HCT116 (cell line): ENCODE measurements around the gene BTG1. TPM values are rescaled to one million over a fixed set of nuclear protein-coding genes. Genes with fewer than 3 reads are reported as not detected.

Source experiments
- ATAC-seq: fragments of 200-7000 bp; cut with Tn5 transposase; 2 replicates; pipeline ENCODE4 v1.9.1; 2020; ENCODE audit warnings: mild to moderate bottlenecking, moderate library complexity
- BruUV-seq: library from RNA; stranded (reverse); fragments of 400-500 nt; replicated peaks from 2 replicates; lab custom pipeline; 2021; lab: Mats Ljungman, UMichigan
- CTCF ChIA-PET: fragments of 300-600 bp; sonication (Branson Sonifier 250); formaldehyde crosslinking; loops from one replicate; lab custom pipeline; 2021; ENCODE audit warnings: antibody characterized with exemption; lab: Charles Lee
- POLR2A ChIA-PET: fragments of 300-600, 350-600 bp; sonication (Branson Sonifier 250); formaldehyde crosslinking; loops from one replicate; lab custom pipeline; 2021; ENCODE audit warnings: antibody characterized with exemption; lab: Charles Lee
- RAD21 ChIA-PET, 2 experiments: fragments of 300-600 bp; sonication (Branson Sonifier 250); formaldehyde crosslinking; loops; one replicate each; lab custom pipeline; 2023; ENCODE audit warnings: low total read pairs in 2 of 2; ENCODE audit not compliant: uncharacterized antibody in 2 of 2, unreplicated experiment in 2 of 2, low non-redundant PET in 1 of 2; lab: Charles Lee
- DNase-seq: peaks from one replicate; pipeline ENCODE4 v3.0.0-alpha.2; 2010; ENCODE audit warnings: low read depth, low spot score
- H2AFZ ChIP-seq: fragments of 200-600 bp; shearing (Covaris generic), sonication (generic); 2 replicates; pipeline ENCODE4 v1.6.1; 2017; ENCODE audit warnings: low read depth, mixed run types, mixed read lengths, antibody characterized with exemption, low read length; ENCODE audit not compliant: poor library complexity, severe bottlenecking
- H3K27ac ChIP-seq: 2 replicates; pipeline ENCODE4 v1.5.1; 2012; ENCODE audit warnings: low read depth, low read length
- H3K27me3 ChIP-seq: fragments of 200-600 bp; sonication (generic); 2 replicates; pipeline ENCODE4 v1.6.1; 2016; ENCODE audit warnings: mixed run types, low read length, mixed read lengths; ENCODE audit not compliant: insufficient read depth
- H3K36me3 ChIP-seq, 2 experiments: fragments of 200-500 bp in 1 of 2; fragments of 200-600 bp in 1 of 2; sonication (Bioruptor generic) in 1 of 2; sonication (generic) in 1 of 2; 2 replicates each; pipeline versions ENCODE4 v1.5.1 to v1.6.1; 2014 to 2016; ENCODE audit warnings: low read length in 2 of 2, inconsistent platforms in 1 of 2, mixed read lengths in 1 of 2, mixed run types in 1 of 2; ENCODE audit not compliant: insufficient read depth in 2 of 2, control insufficient read depth in 1 of 2
- H3K4me1 ChIP-seq, 2 experiments: fragments of 200-600 bp in 1 of 2; sonication (generic) in 1 of 2; 2 replicates each; pipeline versions ENCODE4 v1.5.1 to v1.6.1; 2012 to 2017; ENCODE audit warnings: low read length in 2 of 2, inconsistent platforms in 1 of 2, mild to moderate bottlenecking in 1 of 2, mixed read lengths in 1 of 2, mixed run types in 1 of 2, moderate library complexity in 1 of 2; ENCODE audit not compliant: insufficient read depth in 2 of 2, control insufficient read depth in 1 of 2
- H3K4me2 ChIP-seq: fragments of 200-600 bp; sonication (generic); 2 replicates; pipeline ENCODE4 v1.6.1; 2017; ENCODE audit warnings: mixed run types, low read length, mixed read lengths
- H3K4me3 ChIP-seq, 2 experiments: fragments of 200-600 bp in 1 of 2; sonication (generic) in 1 of 2; replicated peaks in 1 of 2; 2 replicates each; pipeline ENCODE4 v1.5.1; 2011 to 2016; ENCODE audit warnings: low read length in 2 of 2, control low read depth in 1 of 2, low read depth in 1 of 2, mild to moderate bottlenecking in 1 of 2, mixed read lengths in 1 of 2, mixed run types in 1 of 2
- H3K79me2 ChIP-seq: fragments of 200-600 bp; sonication (generic); 2 replicates; pipeline ENCODE4 v1.6.1; 2017; ENCODE audit warnings: mild to moderate bottlenecking, mixed run types, low read length, moderate library complexity, mixed read lengths; ENCODE audit not compliant: insufficient read depth
- H3K9ac ChIP-seq: fragments of 200-600 bp; sonication (generic); 2 replicates; pipeline ENCODE4 v1.6.1; 2016; ENCODE audit warnings: low read length, mixed read lengths
- H3K9me2 ChIP-seq: fragments of 200-600 bp; sonication (generic), shearing (Covaris generic); 2 replicates; pipeline ENCODE4 v1.6.1; 2017; ENCODE audit warnings: mixed run types, mild to moderate bottlenecking, moderate library complexity; ENCODE audit not compliant: insufficient read depth
- H3K9me3 ChIP-seq, 2 experiments: fragments of 200-500 bp in 1 of 2; fragments of 200-600 bp in 1 of 2; sonication (Bioruptor generic) in 1 of 2; sonication (generic) in 1 of 2; 2 replicates each; pipeline ENCODE4 v1.6.1; 2014 to 2017; ENCODE audit warnings: low read length in 2 of 2, mixed read lengths in 2 of 2, inconsistent platforms in 1 of 2, low read depth in 1 of 2, mild to moderate bottlenecking in 1 of 2, mixed run types in 1 of 2, moderate library complexity in 1 of 2; ENCODE audit not compliant: control insufficient read depth in 1 of 2, insufficient read depth in 1 of 2
- H4K20me1 ChIP-seq: fragments of 200-600 bp; sonication (generic), shearing (Covaris generic); 2 replicates; pipeline ENCODE4 v1.6.1; 2017; ENCODE audit warnings: mixed run types, mild to moderate bottlenecking, moderate library complexity; ENCODE audit not compliant: insufficient read depth
- ATF3 ChIP-seq: IDR thresholded peaks from 2 replicates; pipeline ENCODE4 v1.6.1; 2012
- CBX3 ChIP-seq: IDR thresholded peaks from 2 replicates; pipeline ENCODE4 v1.6.1; 2012; ENCODE audit warnings: low read depth
- CEBPB ChIP-seq: IDR thresholded peaks from 2 replicates; pipeline ENCODE4 v1.6.1; 2012; ENCODE audit warnings: low read depth
- CTCF ChIP-seq, 3 experiments: fragments of 200-600 bp in 1 of 3; sonication (generic) in 1 of 3; IDR thresholded peaks in 2 of 3; conservative IDR thresholded peaks in 1 of 3; 2 replicates each; pipeline ENCODE4 v1.5.1; 2012 to 2017; ENCODE audit warnings: low read depth in 2 of 3, low read length in 2 of 3, antibody characterized with exemption in 1 of 3, borderline replicate concordance in 1 of 3, control low read depth in 1 of 3, mild to moderate bottlenecking in 1 of 3, mixed read lengths in 1 of 3, mixed run types in 1 of 3, moderate library complexity in 1 of 3; ENCODE audit not compliant: insufficient read depth in 1 of 3
- EGR1 ChIP-seq: IDR thresholded peaks from 2 replicates; pipeline ENCODE4 v1.6.1; 2012; ENCODE audit warnings: low read depth
- EZH2 ChIP-seq: fragments of 200-600 bp; sonication (generic); IDR thresholded peaks from 2 replicates; pipeline ENCODE4 v1.6.1; 2017; ENCODE audit warnings: antibody characterized with exemption, mixed run types
- EZH2phosphoT487 ChIP-seq: fragments of 200-600 bp; IDR thresholded peaks from 2 replicates; pipeline ENCODE4 v1.6.1; 2018; ENCODE audit warnings: antibody characterized with exemption, borderline replicate concordance
- FOSL1 ChIP-seq: IDR thresholded peaks from 2 replicates; pipeline ENCODE4 v1.6.1; 2012; ENCODE audit warnings: low read depth
- JUND ChIP-seq: IDR thresholded peaks from 2 replicates; pipeline ENCODE4 v1.6.1; 2012
- MAX ChIP-seq: IDR thresholded peaks from 2 replicates; pipeline ENCODE4 v1.6.1; 2012
- POLR2A ChIP-seq: IDR thresholded peaks from 2 replicates; pipeline ENCODE4 v1.7.0; 2011; ENCODE audit warnings: borderline replicate concordance; ENCODE audit not compliant: insufficient read depth, insufficient read length; ENCODE audit errors: extremely low read depth
- POLR2AphosphoS5 ChIP-seq: IDR thresholded peaks from 2 replicates; pipeline ENCODE4 v1.6.1; 2011; ENCODE audit warnings: mild to moderate bottlenecking, low read depth, low read length, moderate library complexity
- RAD21 ChIP-seq: IDR thresholded peaks from 2 replicates; pipeline ENCODE4 v1.6.1; 2012; ENCODE audit warnings: low read depth, mild to moderate bottlenecking
- SIN3A ChIP-seq: IDR thresholded peaks from 2 replicates; pipeline ENCODE4 v1.6.1; 2012; ENCODE audit warnings: low read depth
- TCF7L2 ChIP-seq: IDR thresholded peaks from 2 replicates; pipeline ENCODE4 v1.7.0; 2011; ENCODE audit warnings: borderline replicate concordance, inconsistent platforms; ENCODE audit not compliant: insufficient read depth, insufficient read length; ENCODE audit errors: extremely low read depth
- ZBTB33 ChIP-seq: IDR thresholded peaks from 2 replicates; pipeline ENCODE4 v1.6.1; 2011; ENCODE audit warnings: mild to moderate bottlenecking, low read length, moderate library complexity; ENCODE audit not compliant: insufficient replicate concordance; ENCODE audit errors: extremely low read depth
- ZFX ChIP-seq: fragments of 450-650 bp; IDR thresholded peaks from 2 replicates; pipeline ENCODE4 v1.6.1; 2017
- intact Hi-C: fragments of 100-400 bp; cut with micrococcal nuclease; formaldehyde crosslinking; loops from 2 replicates; pipeline ENCODE4 v1.10.0; 2022
- total RNA-seq: library from RNA; stranded (reverse); gene quantifications from one replicate; pipeline ENCODE4 v1.2.1, GENCODE V29; 2021; ENCODE audit not compliant: unreplicated experiment

BTG1 gene
- total RNA-seq, 1 experiment from 2014 or later, result 57.3 TPM

GRCh38 chr12:92107621-92108131 is 38.0 kb downstream of the BTG1 start:
- DNase-seq (no peak), ATAC-seq (no peak)
- Histone ChIP-seq H3K9ac (no peak overlapping the region), H3K9me3 (no peaks in the 10 kb centered on the region), H3K4me3 (no peak overlapping the region), H3K4me2 (no peak overlapping the region), H3K36me3 (no peaks in the 10 kb centered on the region), H3K79me2 (no peaks in the 10 kb centered on the region), H3K27me3 (no peaks in the 10 kb centered on the region), H3K9me2 (no peaks in the 10 kb centered on the region), H4K20me1 (no peaks in the 10 kb centered on the region), H3K27ac (no peak overlapping the region), H3K4me1 (no peaks in the 10 kb centered on the region), H2AFZ (no peak overlapping the region)
- ChIA-PET RAD21 (no interaction called here), CTCF (no interaction called here), POLR2A (no interaction called here)
- intact Hi-C loops, result no loop called here
- BruUV-seq, result no TSS peak
- no peak for TF ChIP-seq FOSL1

- H3K4me2 ChIP-seq, result no peak overlapping the region
Measured at GRCh38 chr12:92107094-92107493, 38.6 kb downstream of the BTG1 start.

More at GRCh38 chr12:92107094-92107493, 38.6 kb downstream of the BTG1 start:
- POLR2A ChIA-PET, result no interaction called here
- DNase-seq (no peak), ATAC-seq (no peak)
- H4K20me1 ChIP-seq, result no peaks in the 10 kb centered on the region
- RAD21 ChIA-PET, result no interaction called here
- no peaks in the 10 kb centered on the region for H3K4me1 ChIP-seq
- CTCF ChIA-PET, result no interaction called here
- BruUV-seq, result no TSS peak
- H3K9me3 ChIP-seq, result no peaks in the 10 kb centered on the region
- H3K4me3 ChIP-seq, result no peak overlapping the region
- H3K27me3 ChIP-seq, result no peaks in the 10 kb centered on the region
- H3K9ac ChIP-seq, result no peak overlapping the region
- H3K79me2 ChIP-seq, result no peaks in the 10 kb centered on the region
- intact Hi-C loops, result no loop called here
- H3K36me3 ChIP-seq, result no peaks in the 10 kb centered on the region
- no peak overlapping the region for H2AFZ ChIP-seq
- TF ChIP-seq ZBTB33 (no peak), JUND (no peak), MAX (no peak), TCF7L2 (no peak), FOSL1 (no peak), POLR2A (no peak), POLR2AphosphoS5 (no peak), ATF3 (no peak), CEBPB (no peak), EZH2phosphoT487 (no peak), CBX3 (no peak), SIN3A (no peak), EZH2 (no peak), CTCF (IDR thresholded peaks at IDR 0.05 in 2 of 3, conservative IDR thresholded peaks at IDR 0.05 in 1 of 3; ENCODE audit: borderline replicate concordance in 1 of 3, insufficient read depth in 1 of 3, low read depth in 2 of 3, low read length in 2 of 3) (no peak), ZFX (no peak), RAD21 (no peak), EGR1 (no peak)
- no peaks in the 10 kb centered on the region for H3K9me2 ChIP-seq
- no peak overlapping the region for H3K27ac ChIP-seq
